Gastroesophageal sphincter (tissue), 4 donors: ENCODE results near the gene KRT6B. TPM values are rescaled to one million over a fixed set of nuclear protein-coding genes. Genes with fewer than 3 reads are reported as not detected.

Experiments used
- ATAC-seq: fragments of 150-250 bp; one replicate; pipeline ENCODE4 v1.9.1; 2016; ENCODE audit warnings: mild to moderate bottlenecking, moderate library complexity
- H3K27ac ChIP-seq, 4 donors: fragments of 200-600 bp; sonication (generic) in 3 of 4; 1 replicate in 3 of 4; 2 replicates in 1 of 4; pipeline ENCODE4 v1.5.1; 2016 to 2019
- H3K27me3 ChIP-seq: fragments of 200-600 bp; sonication (generic); one replicate; pipeline ENCODE4 v1.5.1; 2019
- H3K36me3 ChIP-seq, 2 donors: fragments of 200-600 bp; sonication (generic); one replicate each; pipeline ENCODE4 v1.5.1; 2019; ENCODE audit warnings: control low read depth in 1 of 2
- H3K4me1 ChIP-seq, 3 donors: fragments of 200-600 bp; sonication (generic); 1 replicate in 2 of 3; 2 replicates in 1 of 3; pipeline ENCODE4 v1.5.1; 2016 to 2019; ENCODE audit warnings: control low read depth in 2 of 3
- H3K4me3 ChIP-seq, 2 donors: fragments of 200-600 bp; sonication (generic); one replicate each; pipeline ENCODE4 v1.5.1; 2019; ENCODE audit warnings: mild to moderate bottlenecking in 1 of 2, moderate library complexity in 1 of 2
- H3K9me3 ChIP-seq, 3 donors: fragments of 200-600 bp; sonication (generic); one replicate each; pipeline ENCODE4 v1.5.1; 2017 to 2019; ENCODE audit warnings: control low read depth in 2 of 3
- CTCF ChIP-seq, 4 experiments: fragments of 200-600 bp in 2 of 4; fragments of 450-650 bp in 2 of 4; sonication (generic) in 1 of 4; IDR thresholded peaks; one replicate each; pipeline ENCODE4 v1.5.1; 2017 to 2019; ENCODE audit warnings: antibody characterized with exemption in 4 of 4, mild to moderate bottlenecking in 2 of 4, moderate library complexity in 2 of 4
- EP300 ChIP-seq: sonication (generic); formaldehyde crosslinking; IDR thresholded peaks from one replicate; pipeline ENCODE4 v1.6.1; 2017; ENCODE audit warnings: antibody characterized with exemption, mild to moderate bottlenecking
- POLR2A ChIP-seq, 2 donors: fragments of 450-650 bp; IDR thresholded peaks; one replicate each; pipeline ENCODE4 v1.6.1; 2017; ENCODE audit warnings: antibody characterized with exemption in 2 of 2, mild to moderate bottlenecking in 2 of 2, moderate library complexity in 1 of 2
- POLR2AphosphoS5 ChIP-seq: sonication (generic); formaldehyde crosslinking; IDR thresholded peaks from one replicate; pipeline ENCODE4 v1.6.1; 2017; ENCODE audit warnings: antibody characterized with exemption
- WGBS, 2 donors: methylation state at CpG; one replicate each; pipeline ENCODE4 v1.1.5; 2018; ENCODE audit warnings: low coverage in 1 of 2; 5-methylcytosine and 5-hydroxymethylcytosine counted together
- total RNA-seq, 4 donors: library from RNA; depleted of rRNA; stranded (reverse); fragments of >200 nt; gene quantifications; one replicate each; pipeline ENCODE4 v1.1.0, GENCODE V29; 2016

Gene KRT6B
- total RNA-seq, 4 donors from 2014 or later = 0.54 to 60.8 (median 7.3) TPM

DNA sequence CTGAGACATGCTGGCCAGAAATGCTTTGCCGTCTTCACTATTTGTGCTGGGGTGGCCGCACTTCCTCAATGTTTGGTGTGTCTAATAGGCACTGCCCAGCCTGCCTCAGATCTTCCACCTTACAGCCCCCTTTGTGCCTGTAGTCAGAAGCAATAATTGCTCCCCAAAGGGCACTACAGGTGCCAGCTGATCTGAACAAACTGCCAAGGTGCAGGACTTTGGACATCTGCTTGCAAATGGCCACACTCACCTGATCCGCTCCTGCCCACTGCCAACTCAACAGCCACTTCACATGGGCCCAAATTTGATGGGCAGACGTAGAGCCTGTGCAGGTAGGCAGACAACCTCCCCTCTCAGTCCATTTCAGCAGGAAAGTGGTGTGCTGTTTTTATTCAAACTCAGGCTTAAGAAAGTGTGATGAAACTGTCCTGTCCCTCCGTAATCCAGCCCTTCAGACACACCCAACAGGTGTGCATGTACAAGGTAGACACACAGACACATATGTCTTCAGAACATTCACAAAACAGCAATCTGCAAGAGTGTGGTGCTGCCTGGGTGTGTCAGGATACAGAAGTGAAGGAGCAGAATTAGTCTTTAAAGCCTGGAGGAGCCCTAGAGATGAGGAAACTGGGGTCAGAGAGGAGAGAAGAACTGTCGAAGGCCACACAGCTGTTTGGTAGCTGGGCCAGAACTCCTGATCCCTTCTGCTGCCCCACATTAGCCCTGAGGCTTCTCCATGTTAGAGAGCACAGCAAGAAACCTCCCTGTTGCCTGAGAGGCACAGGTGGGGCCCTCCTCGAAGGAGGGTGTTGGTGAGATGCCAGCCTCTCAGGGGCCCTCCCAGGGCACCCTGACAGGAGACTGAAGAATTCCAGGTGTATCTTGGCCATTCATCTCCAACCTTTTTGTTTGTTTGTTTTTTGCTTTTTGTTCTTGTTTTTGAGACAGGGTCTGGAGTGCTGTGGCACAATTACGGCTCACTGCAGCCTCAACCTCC is 13.3 kb downstream of the KRT6B start:
- TF ChIP-seq POLR2AphosphoS5 = no peak
- peaks cover 19% of the 10 kb centered on the region for H3K27me3 ChIP-seq
- no peaks in the 10 kb centered on the region for H3K36me3 ChIP-seq
- no peak overlapping the region for H3K4me3 ChIP-seq
- WGBS, 2 donors = 80 to 83% methylated on average over 3 to 6 of the region's 8 CpGs
- no peak for ATAC-seq
- H3K9me3 ChIP-seq = no peaks in the 10 kb centered on the region
- no peak overlapping the region for H3K27ac ChIP-seq
- H3K4me1 ChIP-seq = no peaks in the 10 kb centered on the region

DNA sequence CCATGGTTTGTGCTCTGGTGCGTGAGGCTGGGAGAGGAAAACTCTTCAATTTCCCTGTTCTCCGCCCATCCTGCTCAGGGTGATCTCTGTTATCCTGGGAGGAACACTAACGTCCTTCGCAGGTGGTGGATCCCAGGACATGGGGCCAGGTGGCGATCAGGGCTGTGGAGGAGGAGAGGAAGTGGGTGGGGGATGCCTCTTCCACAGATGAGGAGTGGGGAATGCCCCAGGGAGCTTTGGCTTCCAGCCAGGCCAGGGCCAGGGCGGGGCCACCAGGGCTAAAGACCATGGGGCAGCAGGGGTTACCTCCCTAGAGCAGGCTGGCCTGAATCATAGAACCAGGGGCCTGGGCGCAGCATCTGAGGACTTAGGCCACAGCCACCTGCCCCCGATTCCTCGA is 14.4 kb downstream of the KRT6B start:
- 76% methylated on average over 2 of the region's 9 CpGs; no CpG with 5 or more reads in 1 of the 2 donors for whole genome bisulfite sequencing, 2 donors
- TF ChIP-seq POLR2AphosphoS5 (no peak), EP300 (no peak), POLR2A (IDR thresholded peaks at IDR 0.05) (no peak), CTCF (IDR thresholded peaks at IDR 0.05) (no peak)
- Histone ChIP-seq H3K36me3 (no peaks in the 10 kb centered on the region), H3K27ac (no peak overlapping the region), H3K4me3 (no peak overlapping the region), H3K9me3 (no peaks in the 10 kb centered on the region), H3K27me3 (peaks cover 22% of the 10 kb centered on the region), H3K4me1 (no peaks in the 10 kb centered on the region)
- no peak for ATAC-seq

DNA sequence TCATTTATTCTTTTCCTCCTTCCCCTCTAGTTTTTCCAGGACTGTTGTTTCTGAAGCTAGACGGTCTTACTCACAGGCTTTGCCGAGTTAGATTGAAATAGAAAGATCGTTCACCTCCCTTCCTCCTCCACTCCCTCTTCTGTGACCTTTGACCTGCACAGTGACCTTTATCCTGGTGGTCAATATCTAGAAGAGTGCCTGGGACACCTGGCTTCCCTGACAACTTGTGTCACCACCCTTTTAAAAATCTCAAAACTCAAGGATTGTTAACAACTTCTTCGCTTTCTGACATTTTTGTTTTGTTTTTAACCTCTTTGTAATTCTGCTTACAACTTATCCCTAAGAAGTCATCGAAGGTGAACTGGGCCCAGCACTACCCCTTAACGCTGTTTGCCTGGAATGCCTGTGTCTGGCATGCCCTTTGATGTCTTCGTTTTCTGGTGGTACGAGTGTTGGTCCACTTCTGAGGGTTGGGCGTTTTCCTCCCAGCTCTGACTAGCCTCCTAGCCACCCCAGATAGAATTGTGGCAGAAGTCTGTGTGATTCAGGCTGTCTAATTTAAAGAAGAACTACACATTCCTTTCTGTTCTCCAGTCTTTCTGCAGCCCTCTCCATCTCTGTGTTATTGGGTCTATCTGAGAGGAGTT is 15.0 kb downstream of the KRT6B start:
- H3K27ac ChIP-seq = no peak overlapping the region
- WGBS, 2 donors = 63 to 90% methylated on average over 2 to 8 of the region's 9 CpGs
- H3K4me1 ChIP-seq = no peaks in the 10 kb centered on the region
- peaks cover 22% of the 10 kb centered on the region for H3K27me3 ChIP-seq
- TF ChIP-seq POLR2A (IDR thresholded peaks at IDR 0.05) (no peak), CTCF (IDR thresholded peaks at IDR 0.05) (no peak), POLR2AphosphoS5 (no peak), EP300 (no peak)
- H3K4me3 ChIP-seq = no peak overlapping the region
- H3K9me3 ChIP-seq = no peaks in the 10 kb centered on the region
- no peaks in the 10 kb centered on the region for H3K36me3 ChIP-seq
- ATAC-seq = no peak

DNA sequence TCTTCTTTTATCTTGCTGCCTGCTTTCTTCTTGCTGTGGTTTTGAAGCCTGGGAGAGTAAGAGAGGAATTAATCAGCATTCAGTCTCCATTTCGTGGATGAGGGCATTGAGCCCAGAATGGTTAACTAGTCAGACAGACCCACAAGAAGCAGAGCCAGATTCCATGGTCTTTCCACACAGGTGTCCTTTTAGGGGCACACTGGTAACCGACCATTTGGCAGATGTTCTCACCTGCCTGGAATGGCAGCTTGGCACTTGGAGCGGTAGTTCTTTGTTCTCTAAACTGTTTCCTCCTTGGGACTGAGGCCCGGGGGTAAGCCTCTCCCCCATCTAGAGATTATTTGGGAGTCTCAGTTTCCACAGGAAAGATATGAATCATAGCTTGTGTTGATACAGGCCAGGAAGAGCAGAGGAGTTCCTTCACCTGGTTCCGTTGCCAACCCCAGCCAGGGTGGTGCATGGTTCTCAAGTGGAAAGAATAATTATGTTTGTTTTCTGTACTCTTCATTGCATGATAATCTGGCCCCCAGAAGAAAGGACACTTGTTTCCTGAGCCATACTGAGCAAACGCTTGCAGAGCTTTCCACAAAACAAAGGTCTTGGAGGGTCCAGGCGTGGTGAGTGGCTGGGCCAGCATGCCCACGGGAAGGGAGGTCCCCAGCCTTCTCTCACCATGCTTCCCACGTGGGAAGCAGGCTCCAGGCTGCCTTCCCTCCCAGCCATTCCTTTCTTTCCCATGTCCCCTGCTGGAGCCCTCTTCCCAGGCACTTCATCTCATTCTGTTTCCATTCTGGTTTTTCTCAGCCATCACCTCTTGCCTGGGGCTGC is 15.7 kb downstream of the KRT6B start:
- H3K4me3 ChIP-seq = no peak overlapping the region
- TF ChIP-seq EP300 (no peak), POLR2A (IDR thresholded peaks at IDR 0.05) (no peak), CTCF (IDR thresholded peaks at IDR 0.05) (no peak), POLR2AphosphoS5 (no peak)
- no peak overlapping the region for H3K27ac ChIP-seq
- H3K4me1 ChIP-seq = no peaks in the 10 kb centered on the region
- H3K9me3 ChIP-seq = no peaks in the 10 kb centered on the region
- 41 to 68% methylated on average over 4 to 6 of the region's 9 CpGs for WGBS, 2 donors
- ATAC-seq = no peak
- no peaks in the 10 kb centered on the region for H3K36me3 ChIP-seq
- H3K27me3 ChIP-seq = peaks cover 26% of the 10 kb centered on the region

GRCh38 chr12:52435659-52435999 is 16.3 kb downstream of the KRT6B start:
- no peaks in the 10 kb centered on the region for H3K36me3 ChIP-seq
- ATAC-seq = no peak
- TF ChIP-seq EP300 = no peak
- no peak for TF ChIP-seq POLR2AphosphoS5
- TF ChIP-seq POLR2A (IDR thresholded peaks at IDR 0.05) = no peak
- TF ChIP-seq CTCF (IDR thresholded peaks at IDR 0.05) = no peak
- H3K27me3 ChIP-seq = peaks cover 27% of the 10 kb centered on the region
- 72 to 100% methylated on average over 2 to 6 of the region's 6 CpGs for WGBS, 2 donors
- H3K9me3 ChIP-seq = no peaks in the 10 kb centered on the region
- H3K4me3 ChIP-seq = no peak overlapping the region
- H3K27ac ChIP-seq = no peak overlapping the region
- H3K4me1 ChIP-seq = no peaks in the 10 kb centered on the region
